ENCODE data around the gene FIBCD1.

The FIBCD1 gene

GRCh38 chr9:130872912-130873503 is 66.0 kb downstream of the FIBCD1 start:
- Histone ChIP-seq H3K4me3 (replicated peaks; ENCODE audit: insufficient read depth, low read length) (no peak overlapping the region), H3K27me3 (ENCODE audit: insufficient read depth, poor library complexity, severe bottlenecking) (no peaks in the 10 kb centered on the region), H3K27ac (replicated peaks) (no peak overlapping the region)
- TF ChIP-seq CTCF (IDR thresholded peaks at IDR 0.05; ENCODE audit: insufficient read depth, low read length) (no peak), REST (IDR thresholded peaks at IDR 0.05; ENCODE audit: insufficient replicate concordance, low read depth) (no peak), POLR2AphosphoS5 (IDR thresholded peaks at IDR 0.05; ENCODE audit: low read depth) (no peak), GABPA (IDR thresholded peaks at IDR 0.05; ENCODE audit: low read depth) (no peak), SPI1 (IDR thresholded peaks at IDR 0.05; ENCODE audit: borderline replicate concordance, low read depth) (no peak)
- DNase-seq (ENCODE audit: low read depth in 1 of 2, low spot score in 1 of 2), result no peak

- Histone ChIP-seq H3K27me3 (ENCODE audit: insufficient read depth, poor library complexity, severe bottlenecking) (no peaks in the 10 kb centered on the region), H3K27ac (replicated peaks) (no peak overlapping the region), H3K4me3 (replicated peaks; ENCODE audit: insufficient read depth, low read length) (no peak overlapping the region)
- TF ChIP-seq REST (IDR thresholded peaks at IDR 0.05; ENCODE audit: insufficient replicate concordance, low read depth) (no peak), CTCF (IDR thresholded peaks at IDR 0.05; ENCODE audit: insufficient read depth, low read length) (no peak), POLR2AphosphoS5 (IDR thresholded peaks at IDR 0.05; ENCODE audit: low read depth) (no peak), GABPA (IDR thresholded peaks at IDR 0.05; ENCODE audit: low read depth) (no peak), SPI1 (IDR thresholded peaks at IDR 0.05; ENCODE audit: borderline replicate concordance, low read depth) (no peak)
- DNase-seq (ENCODE audit: low read depth in 1 of 2, low spot score in 1 of 2), result no peak
Observed at GRCh38 chr9:130872508-130872907, 66.5 kb downstream of the FIBCD1 start.

- no peak overlapping the region for H3K27ac ChIP-seq (replicated peaks)
- no peaks in the 10 kb centered on the region for H3K27me3 ChIP-seq (ENCODE audit: insufficient read depth, poor library complexity, severe bottlenecking)
- no peak for DNase-seq (ENCODE audit: low read depth in 1 of 2, low spot score in 1 of 2)
- TF ChIP-seq GABPA (IDR thresholded peaks at IDR 0.05; ENCODE audit: low read depth) (no peak), SPI1 (IDR thresholded peaks at IDR 0.05; ENCODE audit: borderline replicate concordance, low read depth) (no peak), CTCF (IDR thresholded peaks at IDR 0.05; ENCODE audit: insufficient read depth, low read length) (no peak), REST (IDR thresholded peaks at IDR 0.05; ENCODE audit: insufficient replicate concordance, low read depth) (no peak), POLR2AphosphoS5 (IDR thresholded peaks at IDR 0.05; ENCODE audit: low read depth) (no peak)
- H3K4me3 ChIP-seq (replicated peaks; ENCODE audit: insufficient read depth, low read length), result no peak overlapping the region
Observed at GRCh38 chr9:130872093-130872492, 67.0 kb downstream of the FIBCD1 start.
